GM19324 (cell line): ENCODE measurements around the gene ARPP21.

Experiments used
- ATAC-seq: cut with Tn5 transposase; IDR thresholded peaks from one replicate; pipeline ENCODE4 v1.9.1; 2021; ENCODE audit warnings: mild to moderate bottlenecking, moderate library complexity; ENCODE audit not compliant: unreplicated experiment, low FRiP score

Gene ARPP21

GRCh38 chr3:35727179-35727578 is 87.9 kb downstream of the ARPP21 start:
- no peak for ATAC-seq

- no peak for ATAC-seq
These were observed 94.0 kb downstream of the ARPP21 start for GRCh38 chr3:35733341-35733740.

GRCh38 chr3:35733864-35734263 is 94.5 kb downstream of the ARPP21 start:
- ATAC-seq, result no peak

GRCh38 chr3:35737080-35737479 is 97.8 kb downstream of the ARPP21 start:
- no peak for ATAC-seq

- ATAC-seq, result no peak
These were observed 98.2 kb downstream of the ARPP21 start for GRCh38 chr3:35737527-35737926.

GRCh38 chr3:35737934-35738706 is 98.8 kb downstream of the ARPP21 start:
- no peak for ATAC-seq

- no peak for ATAC-seq
These were observed 100.0 kb downstream of the ARPP21 start for GRCh38 chr3:35739181-35739809.

GRCh38 chr3:35739964-35740527 is 100.7 kb downstream of the ARPP21 start:
- ATAC-seq, result no peak

- no peak for ATAC-seq
These were observed 103.9 kb downstream of the ARPP21 start for GRCh38 chr3:35743218-35743617.

- no peak for ATAC-seq
These were observed 105.1 kb downstream of the ARPP21 start for GRCh38 chr3:35744419-35744818.

GRCh38 chr3:35745351-35745750 is 106.0 kb downstream of the ARPP21 start:
- no peak for ATAC-seq

- ATAC-seq, result no peak
These were observed 106.6 kb downstream of the ARPP21 start for GRCh38 chr3:35745802-35746484.

GRCh38 chr3:35746492-35746891 is 107.2 kb downstream of the ARPP21 start:
- no peak for ATAC-seq

GRCh38 chr3:35748144-35748543 is 108.8 kb downstream of the ARPP21 start:
- ATAC-seq, result no peak

- ATAC-seq, result no peak
These were observed 111.9 kb downstream of the ARPP21 start for GRCh38 chr3:35751207-35751606.

- ATAC-seq, result no peak
These were observed 118.8 kb downstream of the ARPP21 start for GRCh38 chr3:35757991-35758757.

GRCh38 chr3:35760146-35760545 is 120.8 kb downstream of the ARPP21 start:
- ATAC-seq, result no peak

- ATAC-seq, result no peak
These were observed 122.0 kb downstream of the ARPP21 start for GRCh38 chr3:35761311-35761710.

GRCh38 chr3:35772381-35773015 is 133.2 kb downstream of the ARPP21 start:
- ATAC-seq, result no peak

GRCh38 chr3:35773417-35773816 is 134.1 kb downstream of the ARPP21 start:
- ATAC-seq, result no peak
